ENCODE results near the gene YJU2. TPM values are rescaled to one million over a fixed set of nuclear protein-coding genes. Genes with fewer than 3 reads are reported as not detected.
"Not testable (repeated sequence)": the region's sequence is repeated elsewhere in the genome, so short reads cannot be mapped to it uniquely, and the experiment has no call there.

YJU2 gene
- total RNA-seq, 1 experiment from 2014 or later = 32.7 TPM

DNA sequence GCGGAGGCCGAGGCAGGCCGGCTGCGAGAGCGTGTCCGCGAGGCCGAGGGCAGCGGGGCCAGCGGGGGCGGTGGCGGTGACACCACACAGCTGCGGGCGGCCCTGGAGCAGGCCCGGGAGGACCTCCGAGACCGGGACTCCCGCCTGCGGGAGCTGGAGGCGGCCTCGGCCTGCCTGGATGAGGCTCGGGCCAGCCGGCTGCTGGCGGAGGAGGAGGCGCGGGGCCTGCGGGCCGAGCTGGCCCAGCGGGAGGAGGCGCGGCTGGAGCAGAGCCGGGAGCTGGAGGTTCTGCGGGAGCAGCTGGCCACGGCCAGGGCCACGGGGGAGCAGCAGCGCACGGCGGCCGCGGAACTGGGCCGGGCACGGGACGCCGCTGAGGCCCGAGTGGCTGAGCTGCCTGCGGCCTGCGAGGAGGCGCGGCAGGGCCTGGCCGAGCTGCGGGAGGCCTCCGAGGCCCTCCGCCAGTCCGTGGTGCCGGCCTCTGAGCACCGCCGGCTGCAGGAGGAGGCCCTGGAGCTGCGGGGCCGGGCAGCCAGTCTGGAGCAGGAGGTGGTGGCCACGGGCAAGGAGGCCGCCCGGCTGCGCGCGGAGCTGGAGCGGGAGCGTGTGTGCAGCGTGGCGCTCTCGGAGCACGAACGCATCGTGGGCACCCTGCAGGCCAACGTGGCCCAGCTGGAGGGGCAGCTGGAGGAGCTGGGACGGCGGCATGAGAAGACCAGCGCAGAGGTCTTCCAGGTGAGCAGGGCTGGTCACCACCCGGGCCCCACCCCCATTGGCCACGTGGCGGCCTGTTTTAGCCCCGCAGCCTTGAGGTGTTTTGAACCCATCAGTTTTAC is 29.2 kb upstream of the YJU2 start:
- no peaks in the 10 kb centered on the region for H3K27me3 ChIP-seq (ENCODE audit: control insufficient read depth, insufficient read depth, low read length)
- H3K4me3 ChIP-seq (ENCODE audit: insufficient read depth, low read depth, low read length) = no peak overlapping the region
- peak; percentile 63 for DNase-seq
- H3K36me3 ChIP-seq (replicated peaks; ENCODE audit: control insufficient read depth, insufficient read depth, low read length) = peaks cover 2% of the 10 kb centered on the region

DNA sequence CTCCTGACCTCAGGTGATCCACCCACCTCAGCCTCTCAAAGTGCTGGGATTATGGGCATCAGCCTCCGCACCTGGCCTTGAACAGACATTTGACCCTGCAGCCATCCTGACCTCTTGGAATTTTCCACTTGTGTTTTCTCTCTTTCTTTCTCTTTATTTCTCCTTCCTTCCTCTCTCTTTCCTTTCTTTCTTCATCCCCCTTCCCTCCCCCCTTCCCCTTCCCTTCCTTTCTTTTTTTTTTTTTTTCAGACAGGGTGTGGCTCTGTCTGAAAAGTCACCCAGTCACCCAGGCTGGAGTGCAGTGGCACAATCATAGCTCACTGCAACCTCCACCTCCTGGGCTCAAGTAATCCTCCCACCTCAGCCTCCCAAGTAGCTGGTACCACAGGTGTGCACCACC is 28.4 kb upstream of the YJU2 start:
- not testable (repeated sequence) for H3K4me3 ChIP-seq (ENCODE audit: insufficient read depth, low read depth, low read length); H3K36me3 ChIP-seq (replicated peaks; ENCODE audit: control insufficient read depth, insufficient read depth, low read length); H3K27me3 ChIP-seq (ENCODE audit: control insufficient read depth, insufficient read depth, low read length); DNase-seq

DNA sequence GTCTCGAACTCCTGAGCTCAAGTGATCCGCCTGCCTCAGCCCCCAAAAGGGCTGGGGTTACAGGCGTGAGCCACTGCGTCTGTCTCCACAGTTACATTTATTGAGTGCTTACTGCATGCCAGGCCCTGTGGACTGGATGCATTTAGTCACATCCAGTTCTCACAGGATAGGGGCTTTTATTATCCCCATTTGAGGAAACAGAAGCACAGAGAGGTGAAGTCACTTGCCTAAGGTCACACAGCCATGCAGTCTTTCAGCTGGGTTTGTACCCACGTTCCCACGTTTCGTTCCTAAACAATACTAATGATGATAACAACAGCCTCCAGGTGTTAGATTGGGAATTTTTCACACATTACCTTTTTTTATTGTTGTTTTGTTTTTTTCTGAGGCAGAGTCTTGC is 26.7 kb upstream of the YJU2 start:
- Histone ChIP-seq H3K27me3 (ENCODE audit: control insufficient read depth, insufficient read depth, low read length) (no peaks in the 10 kb centered on the region), H3K36me3 (replicated peaks; ENCODE audit: control insufficient read depth, insufficient read depth, low read length) (peaks cover 2% of the 10 kb centered on the region), H3K4me3 (ENCODE audit: insufficient read depth, low read depth, low read length) (no peak overlapping the region)
- DNase-seq = no peak

DNA sequence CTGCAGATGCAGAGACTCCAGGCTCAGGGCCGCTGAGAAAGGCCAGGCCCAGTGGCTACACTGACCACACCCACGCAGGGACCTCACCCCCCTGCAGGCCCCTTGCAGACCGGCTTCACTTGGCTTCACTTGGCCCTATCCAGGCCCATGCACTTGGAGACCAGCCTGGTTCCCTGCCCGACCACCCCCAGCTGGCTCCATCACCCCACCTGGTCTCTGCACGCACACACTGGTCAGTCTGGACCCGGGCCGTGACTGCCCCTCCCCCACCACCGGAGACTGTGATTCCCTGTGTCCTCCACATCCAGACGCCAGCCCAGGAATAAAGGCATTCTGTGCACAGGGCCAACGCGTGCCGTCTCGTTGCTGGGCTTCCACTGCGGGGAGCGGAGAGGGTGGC is 22.4 kb upstream of the YJU2 start:
- Histone ChIP-seq H3K27me3 (ENCODE audit: control insufficient read depth, insufficient read depth, low read length) (no peaks in the 10 kb centered on the region), H3K4me3 (ENCODE audit: insufficient read depth, low read depth, low read length) (no peak overlapping the region), H3K36me3 (replicated peaks; ENCODE audit: control insufficient read depth, insufficient read depth, low read length) (peaks cover 2% of the 10 kb centered on the region)
- DNase-seq = peak; percentile 45

DNA sequence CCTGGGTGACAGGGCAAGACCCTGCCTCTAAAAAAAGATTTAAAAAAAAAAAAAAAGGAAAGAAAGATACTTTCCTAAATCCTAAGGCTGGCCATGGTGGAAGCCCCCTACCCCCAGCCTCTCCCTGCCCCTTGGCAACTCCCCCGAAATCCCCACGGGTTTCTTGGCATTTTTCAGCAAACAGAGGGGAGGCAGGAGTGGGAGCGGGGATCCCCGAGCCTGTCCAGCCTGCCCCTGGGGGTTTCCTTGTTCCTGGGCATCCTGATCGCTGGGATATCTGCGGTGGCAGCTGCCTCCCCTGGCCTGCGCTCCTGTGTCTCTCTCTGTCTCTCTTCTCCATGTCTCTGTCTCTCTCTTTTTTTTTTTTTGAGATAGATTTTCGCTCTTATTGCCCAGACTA is 21.0 kb upstream of the YJU2 start:
- Histone ChIP-seq H3K36me3 (replicated peaks; ENCODE audit: control insufficient read depth, insufficient read depth, low read length) (peaks cover 2% of the 10 kb centered on the region), H3K27me3 (ENCODE audit: control insufficient read depth, insufficient read depth, low read length) (no peaks in the 10 kb centered on the region), H3K4me3 (ENCODE audit: insufficient read depth, low read depth, low read length) (no peak overlapping the region)
- DNase-seq = peak; percentile 13

DNA sequence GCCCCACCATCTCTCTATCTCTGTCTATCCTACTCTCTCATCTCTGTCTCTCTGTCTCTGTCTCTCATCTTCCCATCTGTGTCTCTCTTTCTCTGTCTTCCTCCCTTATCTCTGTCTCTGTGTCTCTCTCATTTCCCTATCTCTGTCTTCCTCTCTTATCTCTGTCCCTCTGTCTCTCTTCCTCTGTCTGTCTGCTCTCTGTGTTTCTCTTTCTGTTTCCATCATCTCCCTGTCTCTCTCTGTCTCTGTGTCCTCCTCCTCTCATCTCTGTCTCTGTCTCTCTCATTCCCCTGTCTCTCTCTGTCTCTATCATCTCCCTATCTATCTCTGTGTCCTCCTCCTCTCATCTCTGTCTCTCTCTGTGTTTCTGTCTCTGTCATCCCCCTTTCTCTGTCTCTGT is 19.1 kb upstream of the YJU2 start:
- DNase-seq = no peak
- H3K36me3 ChIP-seq (replicated peaks; ENCODE audit: control insufficient read depth, insufficient read depth, low read length) = no peaks in the 10 kb centered on the region; the same call in 1 of the 2 replicates
- H3K27me3 ChIP-seq (ENCODE audit: control insufficient read depth, insufficient read depth, low read length) = no peaks in the 10 kb centered on the region
- H3K4me3 ChIP-seq (ENCODE audit: insufficient read depth, low read depth, low read length) = no peak overlapping the region

DNA sequence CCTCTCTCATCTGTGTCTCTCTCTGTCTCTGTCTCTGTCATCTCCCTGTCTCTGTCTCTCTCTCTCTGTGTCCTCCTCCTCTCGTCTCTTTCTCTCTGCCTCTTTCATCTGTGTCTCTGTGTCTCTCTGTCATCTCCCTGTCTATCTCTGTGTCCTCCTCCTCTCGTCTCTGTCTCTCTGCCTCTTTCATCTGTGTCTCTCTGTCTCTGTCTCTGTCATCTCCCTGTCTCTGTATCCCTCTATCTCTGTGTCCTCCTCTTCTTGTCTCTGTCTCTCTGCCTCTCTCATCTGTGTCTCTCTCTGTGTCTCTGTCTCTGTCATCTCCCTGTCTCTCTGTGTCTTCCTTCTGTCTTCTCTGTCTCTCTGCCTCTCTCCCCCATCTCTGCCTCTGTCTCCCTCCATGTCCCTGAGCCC is 18.1 kb upstream of the YJU2 start:
- Histone ChIP-seq H3K36me3 (replicated peaks; ENCODE audit: control insufficient read depth, insufficient read depth, low read length) (no peaks in the 10 kb centered on the region; the same call in 1 of the 2 replicates), H3K27me3 (ENCODE audit: control insufficient read depth, insufficient read depth, low read length) (no peaks in the 10 kb centered on the region), H3K4me3 (ENCODE audit: insufficient read depth, low read depth, low read length) (no peak overlapping the region)
- no peak for DNase-seq

DNA sequence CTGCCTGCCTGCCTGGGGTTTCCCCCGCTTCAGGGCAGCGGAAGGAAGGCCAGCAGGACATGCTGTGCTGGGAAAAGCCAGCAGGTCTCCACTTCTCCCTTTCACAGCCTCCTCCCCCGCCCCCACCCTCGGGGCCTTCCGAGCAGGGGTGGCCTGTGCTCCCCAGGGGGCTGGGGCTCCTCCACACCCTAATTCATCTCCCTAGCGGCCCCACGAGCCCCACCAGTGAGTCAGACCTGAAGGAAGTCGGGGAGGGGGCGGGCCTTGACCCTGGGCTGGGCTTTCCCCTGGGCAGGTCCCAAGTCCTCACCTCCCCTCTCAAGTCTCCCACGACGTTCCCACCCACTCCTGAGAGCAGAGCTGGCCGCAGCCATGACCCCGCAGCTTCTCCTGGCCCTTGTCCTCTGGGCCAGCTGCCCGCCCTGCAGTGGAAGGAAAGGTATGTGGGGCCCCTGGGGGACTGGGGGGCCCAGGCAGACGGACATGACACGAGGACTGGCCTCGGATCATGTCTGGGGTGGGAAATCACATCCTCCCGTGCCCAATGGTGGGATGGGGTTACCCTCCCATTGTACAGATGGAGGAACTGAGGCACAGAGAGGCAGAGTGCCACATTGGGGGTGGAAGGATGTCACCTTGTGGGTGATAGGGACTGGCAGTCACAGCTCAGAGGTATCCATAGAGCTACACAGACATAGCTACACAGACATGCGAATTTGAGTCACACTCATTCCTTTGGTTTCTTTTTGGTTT is 17.5 kb upstream of the YJU2 start, which contains the start of gene EBI3:
EBI3 (plus strand) TSS at position 345 of the 753 bp plus-strand sequence; CDS start at position 373, 28 bp downstream.
- peak within 1 kb of the TSS; percentile 19; the same call in 1 of the 2 replicates for H3K4me3 ChIP-seq (ENCODE audit: insufficient read depth, low read depth, low read length)
- H3K36me3 ChIP-seq (replicated peaks; ENCODE audit: control insufficient read depth, insufficient read depth, low read length) = no peaks in the 10 kb centered on the region

DNA sequence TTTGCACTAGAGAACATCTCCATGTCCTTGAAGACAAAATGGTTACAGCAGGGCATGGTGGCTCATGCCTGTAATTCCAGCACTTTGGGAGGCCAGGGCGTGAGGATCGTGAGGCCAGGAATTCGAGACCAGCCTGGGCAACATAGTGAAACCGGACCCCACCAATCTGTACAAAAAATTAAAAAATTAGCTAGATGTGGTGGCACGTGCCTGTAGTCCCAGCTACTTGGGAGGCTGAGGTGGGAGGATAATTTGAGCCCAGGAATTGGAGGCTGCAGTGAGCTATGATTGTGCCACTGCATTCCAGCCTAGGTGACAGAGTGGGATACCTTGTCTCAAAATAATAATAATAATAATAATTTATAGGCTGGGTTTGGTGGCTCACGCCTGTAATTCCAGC is 16.6 kb upstream of the YJU2 start:
- not testable (repeated sequence) for H3K36me3 ChIP-seq (replicated peaks; ENCODE audit: control insufficient read depth, insufficient read depth, low read length); DNase-seq; H3K4me3 ChIP-seq (ENCODE audit: insufficient read depth, low read depth, low read length); H3K27me3 ChIP-seq (ENCODE audit: control insufficient read depth, insufficient read depth, low read length)

More for the DNA sequence above, 17.5 kb upstream of the YJU2 start, which contains the start of gene EBI3:
- no peaks in the 10 kb centered on the region for H3K27me3 ChIP-seq (ENCODE audit: control insufficient read depth, insufficient read depth, low read length)
- peak; percentile 82 for DNase-seq

DNA sequence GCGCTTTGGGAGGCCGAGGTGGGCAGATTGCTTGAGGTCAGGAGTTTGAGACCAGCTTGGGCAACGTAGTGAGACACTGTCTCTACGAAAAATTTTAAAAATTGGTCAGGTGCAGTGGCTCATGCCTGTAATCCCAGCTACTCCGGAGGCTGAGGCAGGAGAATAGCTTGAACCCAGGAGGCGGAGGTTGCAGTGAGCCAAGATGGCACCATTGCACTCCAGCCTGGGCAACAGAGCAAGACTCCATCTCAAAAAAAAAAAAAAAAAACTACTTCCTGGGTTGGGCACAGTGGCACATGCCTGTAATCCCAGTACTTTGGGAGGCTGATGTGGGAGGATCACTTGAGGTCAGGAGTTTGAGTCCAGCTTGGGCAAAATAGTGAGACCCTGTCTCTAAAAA is 15.4 kb upstream of the YJU2 start:
- DNase-seq; H3K27me3 ChIP-seq (ENCODE audit: control insufficient read depth, insufficient read depth, low read length); H3K4me3 ChIP-seq (ENCODE audit: insufficient read depth, low read depth, low read length); H3K36me3 ChIP-seq (replicated peaks; ENCODE audit: control insufficient read depth, insufficient read depth, low read length): not testable (repeated sequence)

DNA sequence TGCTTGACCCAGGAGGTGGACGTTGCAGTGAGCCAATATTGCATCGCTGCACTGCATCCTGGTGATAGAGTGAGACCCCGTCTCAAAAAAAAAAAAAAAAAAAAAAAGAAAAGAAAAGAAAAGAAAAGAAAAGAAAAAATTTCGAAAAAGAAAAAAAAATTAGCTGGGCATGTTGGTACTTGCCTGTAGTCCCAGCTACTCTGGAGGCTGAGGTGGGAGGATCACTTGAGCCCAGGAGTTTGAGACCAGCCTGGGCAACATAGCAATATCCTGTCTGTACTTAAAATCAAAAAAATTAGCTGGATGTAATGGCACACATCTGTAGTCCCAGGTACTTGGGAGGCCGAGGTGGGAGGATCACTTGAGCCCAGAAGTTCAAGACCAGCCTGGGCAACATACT is 14.7 kb upstream of the YJU2 start:
- H3K36me3 ChIP-seq (replicated peaks; ENCODE audit: control insufficient read depth, insufficient read depth, low read length); DNase-seq; H3K27me3 ChIP-seq (ENCODE audit: control insufficient read depth, insufficient read depth, low read length); H3K4me3 ChIP-seq (ENCODE audit: insufficient read depth, low read depth, low read length): not testable (repeated sequence)

DNA sequence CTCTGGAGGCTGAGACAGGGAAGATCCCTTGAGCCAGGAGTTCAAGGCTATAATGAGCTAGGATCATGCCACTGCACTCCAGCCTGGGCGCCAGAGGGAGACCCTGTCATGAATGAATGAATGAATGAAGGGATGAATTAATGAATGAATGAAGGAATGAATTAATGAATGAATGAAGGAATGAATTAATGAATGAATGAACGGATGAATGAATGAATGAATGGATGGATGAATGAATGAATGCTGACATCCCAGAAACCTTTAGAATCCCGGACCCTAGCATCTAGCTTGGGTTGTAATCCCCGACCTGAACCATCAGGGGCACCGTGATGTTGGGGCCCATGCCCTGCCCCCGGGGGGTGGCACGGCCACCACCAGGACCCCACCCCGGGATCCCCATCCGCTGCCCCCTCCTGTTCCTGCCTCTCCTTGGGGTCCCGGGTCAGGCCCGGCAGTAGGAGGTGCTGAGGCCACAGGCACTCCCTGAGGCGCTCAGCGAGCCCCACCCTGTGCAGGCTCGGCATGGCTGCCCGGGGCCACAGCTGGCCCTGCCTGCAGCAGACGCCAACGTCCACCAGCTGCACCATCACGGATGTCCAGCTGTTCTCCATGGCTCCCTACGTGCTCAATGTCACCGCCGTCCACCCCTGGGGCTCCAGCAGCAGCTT is 14.1 kb upstream of the YJU2 start:
- Histone ChIP-seq H3K27me3 (ENCODE audit: control insufficient read depth, insufficient read depth, low read length) (no peaks in the 10 kb centered on the region), H3K4me3 (ENCODE audit: insufficient read depth, low read depth, low read length) (no peak overlapping the region), H3K36me3 (replicated peaks; ENCODE audit: control insufficient read depth, insufficient read depth, low read length) (no peaks in the 10 kb centered on the region)
- peak; percentile 62 for DNase-seq

DNA sequence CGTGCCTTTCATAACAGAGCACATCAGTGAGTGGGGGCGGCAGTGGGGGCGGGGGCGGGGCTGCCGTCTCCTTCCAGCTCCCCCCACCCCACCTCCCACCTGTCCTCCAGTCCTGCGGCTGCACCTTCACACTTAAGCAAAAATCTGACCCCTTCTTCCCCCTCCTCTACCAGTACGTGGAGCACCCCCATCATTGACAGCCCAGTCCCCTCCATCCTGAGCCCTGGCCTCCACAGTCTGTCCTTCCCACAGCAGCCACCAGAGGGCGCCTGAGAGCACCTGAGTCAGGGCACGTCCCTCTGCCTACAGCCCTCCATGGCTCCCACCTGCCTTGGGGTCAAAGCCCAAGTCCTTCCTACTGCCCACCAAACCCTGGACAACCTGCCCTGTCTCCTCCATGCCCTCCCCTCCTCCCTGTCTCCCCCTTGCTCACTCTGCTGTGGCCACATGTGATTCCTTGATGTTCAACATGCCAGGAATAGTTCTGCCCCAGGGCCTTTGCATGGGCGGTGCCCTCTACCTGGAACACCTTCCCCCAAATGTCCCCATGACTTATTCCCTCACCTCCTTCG is 13.5 kb upstream of the YJU2 start:
- Histone ChIP-seq H3K4me3 (ENCODE audit: insufficient read depth, low read depth, low read length) (no peak overlapping the region), H3K36me3 (replicated peaks; ENCODE audit: control insufficient read depth, insufficient read depth, low read length) (no peaks in the 10 kb centered on the region), H3K27me3 (ENCODE audit: control insufficient read depth, insufficient read depth, low read length) (no peaks in the 10 kb centered on the region)
- DNase-seq = peak; percentile 92

DNA sequence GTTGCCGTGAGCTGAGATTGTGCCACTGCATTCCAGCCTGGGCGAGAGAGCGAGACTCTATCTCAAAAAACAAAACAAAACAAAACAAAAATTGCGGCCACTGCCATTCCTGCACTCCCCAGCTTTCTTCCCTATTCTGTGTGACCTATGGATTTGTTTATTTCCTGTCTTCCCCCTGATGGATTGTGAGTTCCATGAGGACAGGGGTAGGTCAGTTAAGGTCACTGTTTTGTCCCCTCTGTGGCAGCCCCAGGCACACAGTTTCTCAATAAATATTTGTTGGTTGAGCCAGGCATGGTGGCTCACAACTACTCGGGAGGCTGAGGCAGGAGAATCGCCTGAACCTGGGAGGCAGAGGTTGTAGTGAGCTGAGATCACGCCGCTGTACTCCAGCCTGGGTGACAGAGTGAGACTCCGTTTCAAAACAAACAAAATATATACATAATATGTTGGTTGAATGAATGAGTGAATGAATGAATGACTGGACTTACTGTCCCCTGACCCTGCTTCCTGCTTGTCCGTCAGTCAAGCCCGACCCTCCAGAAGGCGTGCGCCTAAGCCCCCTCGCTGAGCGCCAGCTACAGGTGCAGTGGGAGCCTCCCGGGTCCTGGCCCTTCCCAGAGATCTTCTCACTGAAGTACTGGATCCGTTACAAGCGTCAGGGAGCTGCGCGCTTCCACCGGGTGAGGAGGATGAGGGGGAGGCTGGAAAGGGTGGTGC is 12.6 kb upstream of the YJU2 start:
- H3K27me3 ChIP-seq (ENCODE audit: control insufficient read depth, insufficient read depth, low read length) = no peaks in the 10 kb centered on the region
- DNase-seq = peak; percentile 59
- H3K4me3 ChIP-seq (ENCODE audit: insufficient read depth, low read depth, low read length) = no peak overlapping the region
- no peaks in the 10 kb centered on the region for H3K36me3 ChIP-seq (replicated peaks; ENCODE audit: control insufficient read depth, insufficient read depth, low read length)
